HG03064 (cell line): ENCODE results near the gene MGLL.
A peak's percentile ranks its signal among the peaks of the same experiment; 100 is the strongest.

Experiments
- ATAC-seq: cut with Tn5 transposase; IDR thresholded peaks from one replicate; pipeline ENCODE4 v1.9.1; 2021; ENCODE audit warnings: low read depth; ENCODE audit not compliant: unreplicated experiment

MGLL gene

DNA sequence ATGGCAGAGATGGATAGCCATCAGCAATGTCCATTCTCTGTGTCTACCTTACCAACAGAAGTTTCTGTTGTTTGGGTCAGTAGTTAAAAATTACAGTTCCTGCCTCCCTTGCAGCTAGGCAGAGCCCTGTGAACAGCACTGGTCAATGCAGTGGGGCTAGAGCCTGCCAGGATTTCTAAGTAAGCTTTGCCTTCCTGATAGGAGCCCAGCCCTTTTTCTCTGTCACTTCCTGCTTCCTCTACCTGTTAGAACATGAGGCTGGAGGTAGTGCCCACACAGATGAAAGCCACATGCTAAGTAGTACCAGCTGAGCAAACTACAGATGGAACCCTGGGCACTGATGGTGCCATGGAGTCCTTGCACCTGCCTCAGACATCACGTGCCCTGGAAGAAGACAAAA lies 45.0 kb downstream of the MGLL start:
- ATAC-seq: no peak

DNA sequence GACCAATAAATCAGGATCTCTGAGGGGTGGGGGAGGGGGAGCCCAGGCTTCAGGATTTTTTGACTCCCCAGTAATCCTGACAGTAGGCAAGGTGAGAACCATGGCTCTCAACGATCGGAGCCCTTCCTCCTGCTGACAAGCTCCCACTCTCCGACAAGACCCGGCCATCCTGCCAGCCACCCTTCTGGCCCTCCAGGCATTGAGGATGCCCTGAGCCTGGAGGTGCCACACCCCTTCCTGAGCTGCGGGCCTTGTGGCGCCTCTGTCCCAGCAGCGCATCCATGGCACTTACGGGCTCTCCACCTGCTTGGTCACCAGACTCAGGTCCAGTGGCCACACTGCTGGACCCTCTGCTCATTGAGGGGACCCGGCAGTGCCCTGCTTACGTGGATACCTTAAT lies 46.0 kb downstream of the MGLL start:
- ATAC-seq: no peak

DNA sequence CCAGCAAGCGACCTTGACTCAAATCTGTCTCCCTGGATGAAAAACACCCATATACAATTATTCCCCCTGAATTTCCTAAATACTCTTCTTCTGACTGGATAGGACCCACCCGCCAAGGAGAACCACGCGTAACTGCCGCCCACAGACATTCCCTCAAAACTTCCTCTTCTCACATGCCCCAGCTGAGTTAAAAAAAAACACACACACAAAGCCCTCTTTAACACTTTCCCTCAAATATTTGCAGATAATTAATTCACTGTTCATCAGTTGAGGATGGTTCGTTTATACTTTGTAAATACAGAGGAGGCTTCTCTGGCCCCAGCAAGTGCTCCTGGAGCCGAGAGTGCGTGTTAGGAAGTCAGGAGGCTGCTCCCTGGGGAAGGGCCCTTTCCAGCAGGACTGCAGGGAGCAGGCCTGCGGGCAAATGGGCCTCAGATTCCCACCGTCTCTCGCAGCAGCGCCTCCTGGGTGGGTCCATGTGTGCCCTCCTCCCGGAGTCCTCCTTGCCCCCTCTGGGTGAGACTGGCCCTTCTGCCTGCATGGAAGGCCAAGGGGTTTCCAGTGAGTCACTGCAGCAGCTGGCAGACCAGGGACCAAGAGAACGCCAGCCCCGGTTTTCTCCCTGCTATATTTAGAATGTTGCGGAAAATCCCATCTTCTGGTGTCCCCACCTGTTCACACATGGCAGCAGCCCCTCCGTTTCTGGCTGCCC lies 46.8 kb downstream of the MGLL start:
- ATAC-seq: no peak

DNA sequence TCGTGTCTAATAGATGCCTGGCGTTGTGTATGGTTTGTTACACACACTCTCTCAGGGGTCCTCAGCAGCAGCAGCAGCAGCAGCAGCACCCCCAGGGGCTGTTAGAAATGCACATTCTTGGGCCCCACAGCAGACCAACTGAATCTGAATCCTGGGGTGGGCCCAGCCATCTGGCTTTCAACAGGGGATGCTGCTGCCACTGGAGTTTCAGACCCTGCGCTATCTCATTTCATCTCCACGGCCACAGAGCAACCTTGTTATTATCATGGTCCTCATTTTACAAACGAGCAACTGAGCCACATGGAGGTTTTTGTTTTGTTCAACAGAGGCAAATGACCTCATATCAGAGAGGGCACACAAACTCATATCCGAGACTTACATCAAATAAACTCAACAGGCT lies 47.7 kb downstream of the MGLL start:
- ATAC-seq: no peak

DNA sequence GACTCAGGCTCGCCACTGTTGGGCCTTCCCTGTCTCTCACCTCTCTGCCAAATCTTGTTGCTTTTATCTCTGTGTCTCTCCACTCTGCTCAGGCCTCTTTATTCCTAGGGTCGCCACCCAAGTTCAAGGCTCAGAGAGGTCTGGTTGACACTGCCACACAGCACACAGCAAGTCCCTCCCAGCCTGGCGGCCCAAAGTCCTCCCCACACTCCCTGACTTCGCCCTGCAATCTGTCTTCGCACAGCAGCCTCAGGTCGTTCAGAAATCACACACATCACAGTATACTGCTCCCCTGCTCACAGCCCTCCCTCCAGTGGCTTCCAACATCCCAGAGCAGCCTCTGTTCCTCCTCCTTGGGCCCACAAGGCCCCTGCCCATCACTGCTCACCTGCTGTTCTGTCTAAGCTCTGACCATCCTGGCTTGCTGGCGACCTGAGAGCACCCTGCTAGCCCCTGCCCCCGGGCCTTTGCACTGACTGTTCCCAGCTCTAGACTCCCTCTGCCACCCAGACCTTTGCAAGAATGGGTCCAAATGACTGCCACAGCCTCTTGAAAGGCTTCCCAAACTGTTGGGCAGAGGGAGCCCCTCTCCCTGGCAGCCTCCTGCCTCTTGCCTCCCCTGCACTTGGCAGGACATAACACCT lies 48.4 kb downstream of the MGLL start:
- ATAC-seq: no peak

DNA sequence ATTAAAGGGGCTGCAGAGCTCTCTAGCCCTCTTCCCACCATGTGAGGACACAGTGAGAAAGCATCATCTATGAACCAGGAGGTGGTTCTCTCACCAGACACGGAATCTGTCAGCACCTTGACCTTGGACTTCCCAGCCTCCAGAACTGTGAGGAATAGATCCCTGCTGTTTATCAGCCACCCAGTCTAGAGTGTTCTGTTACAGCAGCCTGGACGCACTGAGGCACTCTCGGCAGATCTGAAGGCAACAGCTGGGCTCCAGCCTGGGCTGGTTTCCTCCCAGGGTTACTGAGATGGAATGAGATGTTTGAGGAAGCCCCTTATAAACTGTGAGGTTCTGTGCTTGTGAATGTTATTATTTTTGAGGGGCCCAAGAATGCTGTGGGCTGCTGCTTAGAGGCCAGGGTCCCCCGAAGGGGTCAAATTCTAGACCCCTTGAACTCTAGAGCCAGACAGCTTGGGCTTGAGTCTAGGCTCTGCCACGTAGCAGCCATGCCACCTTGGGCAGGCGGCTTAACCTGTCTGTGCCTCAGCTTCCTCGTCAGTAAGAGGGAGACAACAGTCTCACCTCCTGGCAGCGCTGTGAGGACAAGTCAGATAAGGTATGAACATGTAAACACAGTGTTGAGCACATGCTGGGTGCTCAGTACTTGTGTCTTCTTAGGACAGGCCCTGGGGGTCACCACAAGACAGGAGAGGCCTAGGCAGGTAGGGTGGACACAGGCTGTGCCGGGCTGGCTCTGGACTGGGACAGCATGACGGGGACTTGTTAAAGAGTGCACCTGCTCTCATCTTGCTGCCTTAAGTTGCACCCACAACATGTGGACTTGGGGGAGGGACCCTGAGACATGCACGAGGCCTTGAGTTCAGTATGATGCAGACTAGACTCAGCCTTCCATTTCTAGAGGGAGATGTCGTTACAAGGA lies 49.2 kb downstream of the MGLL start:
- ATAC-seq: no peak

DNA sequence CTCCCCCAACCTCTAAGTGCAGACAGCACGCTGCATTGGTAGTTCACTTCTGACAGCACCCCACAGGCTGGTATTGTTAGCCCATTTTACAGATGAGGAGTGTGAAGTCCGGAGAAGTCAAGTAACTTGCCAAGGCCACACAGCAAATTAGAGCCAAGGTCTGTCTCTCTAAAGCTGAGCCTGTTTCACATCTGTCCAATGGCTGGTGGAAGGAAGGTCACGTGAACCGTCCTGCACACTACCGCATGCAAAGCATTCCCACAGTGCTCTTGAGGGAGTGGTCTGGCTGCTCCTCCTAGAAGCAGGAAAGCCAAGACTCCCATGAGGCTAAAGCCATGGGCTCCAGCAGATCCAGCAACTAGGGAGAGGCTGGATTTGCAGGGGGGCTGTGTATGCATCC lies 50.0 kb downstream of the MGLL start:
- no peak for ATAC-seq

DNA sequence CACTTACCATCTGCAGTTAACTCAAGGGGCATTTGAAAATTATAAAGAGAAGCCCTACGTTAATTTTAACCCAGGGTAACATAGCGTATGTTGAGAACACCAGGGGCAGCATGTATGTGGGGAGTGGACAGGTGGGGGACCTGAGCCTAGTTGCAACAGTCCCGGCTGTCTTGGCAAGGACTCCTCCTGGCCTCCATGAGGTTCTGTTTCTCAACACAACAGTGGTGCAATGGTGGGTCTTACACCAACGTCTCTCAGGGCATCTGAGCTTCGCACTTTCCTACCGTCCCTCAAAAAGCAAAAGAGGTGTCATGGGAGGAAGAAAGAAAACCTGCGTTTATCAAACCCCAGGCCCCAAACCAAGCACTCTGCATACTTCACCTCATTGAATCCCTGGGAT lies 50.6 kb downstream of the MGLL start:
- ATAC-seq: no peak

DNA sequence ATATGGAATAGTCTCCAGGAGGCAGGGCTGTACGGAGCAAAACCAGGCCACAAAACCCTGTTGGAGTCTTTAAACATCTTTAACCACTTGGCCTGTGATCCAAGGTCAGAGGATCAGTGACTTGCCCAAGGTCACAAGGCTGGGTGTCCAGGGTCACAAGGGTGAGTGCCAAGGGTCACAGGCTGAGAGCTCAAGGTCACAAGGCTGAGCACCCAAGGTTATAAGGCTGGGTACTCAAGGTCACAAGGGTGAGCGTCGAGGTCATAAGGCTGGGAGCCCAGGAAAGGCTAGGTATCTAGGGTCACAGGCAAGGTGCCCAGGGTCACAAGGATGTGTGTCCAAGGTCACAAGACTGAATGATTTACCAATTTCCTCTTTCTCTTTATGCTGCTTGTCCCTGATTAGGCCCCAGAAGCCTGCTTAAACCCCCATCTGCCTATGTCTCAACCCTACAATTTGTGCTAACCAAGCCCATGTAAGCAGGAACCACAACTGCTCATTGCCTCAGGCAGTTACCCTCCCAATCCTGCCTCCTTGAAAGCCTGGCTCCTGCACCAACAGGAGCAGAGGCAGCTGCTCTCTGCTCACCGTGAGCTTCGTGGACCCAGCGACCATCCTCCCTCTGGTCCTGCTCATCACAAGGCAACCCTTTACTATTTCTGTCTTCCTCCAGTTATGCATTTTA lies 51.5 kb downstream of the MGLL start:
- ATAC-seq: no peak

DNA sequence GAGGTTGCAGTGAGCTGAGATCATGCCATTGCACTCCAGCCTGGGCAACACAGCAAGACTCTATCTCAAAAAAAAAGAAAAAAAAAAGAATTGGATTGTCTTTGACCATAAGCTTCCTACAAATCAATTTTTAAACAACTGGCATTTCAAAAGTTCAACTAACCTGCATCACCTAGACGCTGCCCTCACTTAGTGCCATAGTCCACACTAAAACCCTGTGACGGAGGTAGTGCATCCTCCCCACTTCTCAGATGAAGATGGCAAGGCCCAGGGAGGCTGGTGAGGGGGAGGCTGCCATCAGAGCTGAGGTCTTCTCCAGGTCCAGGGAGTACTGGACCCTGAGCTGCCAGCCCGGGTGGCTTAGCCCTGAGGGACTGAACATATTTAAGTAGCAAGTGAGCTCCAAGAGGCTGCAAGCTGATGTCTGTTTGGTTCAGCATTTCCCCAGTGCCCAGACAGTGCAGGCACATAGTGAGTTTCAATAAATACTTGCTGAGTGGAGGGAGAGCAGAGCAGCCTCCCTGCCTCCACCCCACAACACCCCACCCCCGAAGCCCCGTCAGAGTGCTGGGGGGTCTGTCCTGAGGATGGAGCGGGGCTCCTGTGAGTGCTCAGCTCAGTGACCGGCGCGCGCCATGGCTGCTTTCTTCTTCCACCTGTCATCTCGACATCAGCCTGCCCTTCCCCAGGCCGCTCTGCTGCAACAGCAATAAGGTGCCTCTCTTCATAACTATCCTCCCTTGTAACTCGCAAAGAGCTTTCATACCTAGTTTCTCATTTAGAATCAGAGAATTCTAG lies 52.8 kb downstream of the MGLL start:
- ATAC-seq: no peak

DNA sequence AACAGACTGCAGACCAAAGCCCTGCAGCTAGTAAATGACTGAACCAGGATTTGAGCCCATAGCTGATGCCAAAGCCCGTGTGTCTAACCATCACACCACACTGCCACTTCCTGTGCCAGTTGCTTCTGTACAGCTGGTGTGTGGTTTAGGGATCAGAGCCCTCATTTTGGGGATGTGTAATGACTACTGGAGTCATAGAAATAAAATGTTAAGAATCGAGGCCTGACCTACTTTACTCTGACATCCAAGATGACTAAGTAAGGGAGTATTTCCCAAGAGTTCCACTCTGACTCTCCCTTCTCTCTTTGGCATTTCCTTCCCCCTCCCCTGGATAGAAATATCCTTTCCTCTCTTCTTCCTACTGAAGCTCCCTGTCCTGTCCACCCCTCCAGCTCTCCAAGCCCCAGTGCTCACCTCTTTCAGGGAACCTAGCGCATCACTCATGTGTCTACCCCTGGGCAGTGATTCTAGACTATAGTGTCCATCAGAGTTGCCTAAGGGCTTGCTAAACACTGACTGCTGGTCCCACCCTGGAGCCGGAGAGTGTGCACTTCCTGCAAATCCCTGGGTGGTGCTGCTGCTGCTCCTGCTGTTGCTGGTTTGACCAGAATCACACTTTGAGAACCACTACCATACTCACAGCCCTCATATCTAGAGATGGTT lies 53.8 kb downstream of the MGLL start:
- no peak for ATAC-seq

DNA sequence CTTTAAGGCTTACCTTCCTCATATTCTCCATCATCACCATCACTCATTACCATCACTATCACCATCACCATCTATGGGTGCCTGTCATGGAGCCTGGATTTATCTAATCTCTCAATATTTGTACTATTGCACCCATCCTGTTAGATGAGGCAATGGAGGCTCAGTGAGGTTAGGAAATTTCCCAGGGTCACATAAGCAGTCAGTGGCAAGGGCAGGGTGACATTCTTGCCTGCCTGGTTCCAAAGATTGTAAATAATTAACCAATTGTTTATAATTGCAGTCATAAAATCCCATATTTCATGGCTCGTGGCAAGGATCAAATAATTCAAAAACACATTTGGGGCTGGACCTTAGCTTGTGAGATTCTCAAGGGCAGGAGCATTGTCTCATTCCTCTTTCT lies 55.2 kb downstream of the MGLL start:
- ATAC-seq: no peak

DNA sequence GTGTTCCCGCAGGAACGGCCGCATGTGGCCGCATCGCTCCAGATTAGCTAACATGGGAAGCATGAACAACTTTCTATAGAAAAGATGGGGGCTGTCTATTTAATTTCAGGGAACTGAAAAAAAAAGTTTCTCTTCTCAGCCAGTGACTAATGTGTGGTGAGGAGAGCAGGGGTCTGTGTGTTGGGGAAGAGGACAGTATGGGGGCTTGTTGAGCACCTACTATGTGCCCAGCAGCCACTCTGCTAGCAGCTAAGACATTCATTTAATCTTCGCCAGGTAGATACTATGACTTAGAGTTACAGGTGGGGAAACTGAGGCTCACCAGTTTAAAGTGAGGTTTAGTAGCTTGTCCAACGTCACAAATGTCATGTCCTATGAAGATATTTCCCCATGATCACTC lies 56.6 kb downstream of the MGLL start:
- ATAC-seq: no peak

DNA sequence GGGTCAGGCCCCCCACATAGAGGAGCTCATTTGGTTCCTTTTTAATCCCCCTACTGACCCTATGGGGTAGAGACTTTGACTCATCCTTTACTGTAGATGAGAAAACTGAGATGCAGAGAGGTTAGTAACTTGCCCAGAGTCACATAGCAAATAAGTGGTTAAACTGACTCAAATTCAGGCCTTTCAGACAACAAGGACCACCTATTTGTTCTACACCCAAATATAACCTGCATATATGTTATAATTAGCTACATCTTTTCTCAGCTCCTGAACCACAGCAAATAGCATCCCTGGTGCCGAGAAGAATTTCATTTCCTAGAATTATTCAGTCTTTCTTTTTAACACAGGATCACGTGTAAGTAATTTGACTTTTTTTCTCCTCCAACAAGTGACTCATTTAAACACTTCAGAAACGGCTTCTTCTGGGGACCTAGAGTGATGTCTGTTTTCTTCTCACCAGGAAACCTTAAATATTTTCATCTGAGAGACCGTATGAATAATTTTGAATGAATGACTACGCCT lies 57.4 kb downstream of the MGLL start:
- ATAC-seq: no peak

DNA sequence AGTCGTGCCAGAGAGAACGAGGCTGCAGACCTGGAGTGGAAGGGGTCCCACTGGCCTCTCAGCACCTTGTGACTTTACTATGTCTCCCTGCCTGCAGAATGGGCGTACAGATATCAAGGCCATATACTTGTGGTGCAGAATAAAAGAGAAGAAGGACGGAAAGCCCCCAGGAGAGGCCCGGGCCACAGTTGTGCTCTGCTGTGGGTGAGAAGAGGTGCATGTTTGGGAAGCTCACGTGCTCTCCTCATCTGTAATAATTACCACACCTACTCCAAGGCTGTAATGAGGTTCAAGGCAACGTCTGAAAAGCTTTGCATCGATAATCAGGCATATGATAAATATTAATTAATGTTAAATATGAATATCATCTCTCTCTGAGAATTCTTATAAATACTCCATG lies 58.0 kb downstream of the MGLL start:
- no peak for ATAC-seq

DNA sequence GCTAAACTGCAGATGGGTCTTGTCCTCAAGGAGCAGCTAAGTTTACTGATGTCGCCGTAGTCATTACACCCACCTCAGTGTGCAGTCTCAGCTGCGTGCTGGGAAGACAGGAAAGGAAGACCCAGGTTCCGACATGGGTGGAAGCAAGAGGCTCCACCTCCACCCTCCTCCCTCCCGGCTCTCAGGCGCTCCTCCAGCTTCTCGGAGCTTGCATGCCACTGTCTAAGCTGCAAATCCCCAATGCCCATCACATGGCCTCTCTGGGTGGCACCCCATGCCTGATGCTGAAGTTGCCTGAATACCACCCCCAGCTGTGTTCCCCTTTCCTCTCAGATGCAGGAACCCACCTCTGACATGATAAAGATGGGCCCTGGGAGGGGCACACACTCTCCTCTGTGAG lies 58.5 kb downstream of the MGLL start:
- no peak for ATAC-seq

DNA sequence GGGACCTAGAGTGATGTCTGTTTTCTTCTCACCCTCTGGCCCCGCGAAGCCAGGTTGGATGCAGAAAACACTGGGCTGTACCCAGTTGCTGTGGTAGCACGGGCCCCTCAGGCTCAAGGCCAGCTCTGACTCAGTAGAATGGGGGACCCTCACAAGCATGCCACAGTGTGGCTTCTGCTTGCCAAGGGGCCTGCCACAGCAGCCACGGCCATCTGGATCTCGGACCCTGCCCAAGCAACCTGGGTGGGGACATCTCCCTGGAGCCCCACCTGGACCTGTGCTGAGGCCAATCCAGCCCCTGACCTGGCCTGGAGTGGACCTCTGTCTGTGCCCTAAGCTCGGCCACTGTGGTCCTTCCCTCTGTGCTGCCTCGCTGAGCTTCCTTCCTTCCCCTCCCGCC lies 59.0 kb downstream of the MGLL start:
- ATAC-seq: no peak

DNA sequence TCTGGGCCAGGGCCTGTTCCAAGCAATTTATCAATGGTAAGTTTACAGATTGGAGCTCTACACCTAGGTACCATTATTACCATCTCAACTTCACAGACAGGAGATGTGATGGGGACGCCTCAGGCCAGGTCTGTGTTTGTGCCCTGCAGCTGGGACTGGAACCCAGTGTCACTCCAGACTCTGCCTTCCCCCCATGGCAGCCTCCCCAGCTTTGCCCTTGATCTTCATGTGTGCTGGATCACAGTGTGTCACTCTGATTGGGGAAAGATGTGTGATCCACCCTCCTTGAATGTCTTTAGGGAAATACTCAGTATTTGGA lies 59.6 kb downstream of the MGLL start:
- no peak for ATAC-seq

DNA sequence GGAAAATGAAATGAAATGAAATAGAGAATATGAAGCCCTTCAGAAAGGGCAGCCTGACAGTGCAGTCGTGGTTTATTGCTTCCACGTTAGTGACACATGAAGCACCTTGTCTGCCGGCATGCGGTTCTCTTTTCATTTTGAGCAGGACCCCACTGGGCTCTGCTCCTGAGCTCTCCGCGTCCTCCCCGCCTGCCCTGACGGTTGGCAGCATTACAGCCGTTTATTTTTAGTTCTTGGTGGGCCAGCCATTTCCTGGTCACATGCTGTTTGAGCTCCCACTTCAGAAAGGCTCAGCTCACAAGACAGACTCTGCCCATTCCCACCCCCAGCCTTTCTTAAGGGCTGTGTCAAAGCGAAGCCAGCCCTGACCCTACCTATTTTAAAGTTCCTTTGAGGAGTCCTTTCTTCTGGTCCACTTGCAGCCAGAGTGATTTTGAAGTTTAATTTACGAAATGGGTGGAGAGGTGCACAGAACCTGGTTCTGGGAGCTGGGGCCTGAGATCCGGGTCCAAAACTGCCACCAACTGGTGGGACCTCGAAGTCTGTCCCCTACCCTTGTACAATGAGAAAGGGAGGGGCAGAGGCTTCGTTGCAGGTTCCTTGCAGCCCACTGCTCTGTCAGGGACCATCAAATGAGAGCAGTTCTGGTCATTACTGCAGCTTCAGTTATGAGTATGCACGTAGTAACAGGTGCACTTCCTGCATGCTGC lies 60.1 kb downstream of the MGLL start:
- peak; percentile 47 for ATAC-seq
